ENCODE measurements around the gene LTK.

DNA sequence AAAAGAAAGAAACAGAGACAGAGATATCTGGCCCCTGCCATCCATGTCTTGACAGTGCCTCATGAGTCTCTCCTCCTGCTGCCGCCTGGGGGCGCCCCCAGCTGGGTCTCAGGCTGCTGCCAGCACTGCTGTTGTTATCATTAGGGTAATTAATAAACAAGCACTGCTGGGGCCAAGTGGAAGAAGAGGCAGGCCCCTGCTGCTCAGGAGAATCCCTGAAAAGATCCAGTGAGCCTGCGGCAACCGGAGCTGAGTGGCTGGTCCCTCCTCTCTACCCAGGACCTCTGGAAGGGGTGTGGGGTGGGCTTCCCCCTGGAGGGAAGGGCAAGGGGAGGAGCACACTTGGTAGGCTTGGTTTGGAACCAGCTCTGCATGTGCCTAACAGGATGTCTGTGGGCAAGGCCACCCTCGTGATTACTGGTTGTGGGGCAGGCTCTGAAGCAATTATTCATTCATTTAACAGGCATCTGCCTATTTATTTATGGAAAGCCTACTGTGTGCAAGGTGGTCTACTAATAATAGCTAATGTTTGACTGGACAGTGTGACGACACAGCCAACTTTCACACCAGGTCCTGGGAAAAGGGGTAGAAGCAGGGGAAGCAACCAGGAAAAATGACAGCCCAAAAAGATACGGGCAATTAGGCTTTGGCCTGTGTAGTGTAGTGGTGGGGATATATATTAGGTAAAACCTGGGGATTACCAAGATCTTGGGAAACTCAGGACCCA lies 44.2 kb upstream of the LTK start:
- TF ChIP-seq, protein P1, sequence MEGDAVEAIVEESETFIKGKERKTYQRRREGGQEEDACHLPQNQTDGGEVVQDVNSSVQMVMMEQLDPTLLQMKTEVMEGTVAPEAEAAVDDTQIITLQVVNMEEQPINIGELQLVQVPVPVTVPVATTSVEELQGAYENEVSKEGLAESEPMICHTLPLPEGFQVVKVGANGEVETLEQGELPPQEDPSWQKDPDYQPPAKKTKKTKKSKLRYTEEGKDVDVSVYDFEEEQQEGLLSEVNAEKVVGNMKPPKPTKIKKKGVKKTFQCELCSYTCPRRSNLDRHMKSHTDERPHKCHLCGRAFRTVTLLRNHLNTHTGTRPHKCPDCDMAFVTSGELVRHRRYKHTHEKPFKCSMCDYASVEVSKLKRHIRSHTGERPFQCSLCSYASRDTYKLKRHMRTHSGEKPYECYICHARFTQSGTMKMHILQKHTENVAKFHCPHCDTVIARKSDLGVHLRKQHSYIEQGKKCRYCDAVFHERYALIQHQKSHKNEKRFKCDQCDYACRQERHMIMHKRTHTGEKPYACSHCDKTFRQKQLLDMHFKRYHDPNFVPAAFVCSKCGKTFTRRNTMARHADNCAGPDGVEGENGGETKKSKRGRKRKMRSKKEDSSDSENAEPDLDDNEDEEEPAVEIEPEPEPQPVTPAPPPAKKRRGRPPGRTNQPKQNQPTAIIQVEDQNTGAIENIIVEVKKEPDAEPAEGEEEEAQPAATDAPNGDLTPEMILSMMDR (IDR thresholded peaks at IDR 0.05), result peak; percentile 99
- TF ChIP-seq POLR2AphosphoS5 (IDR thresholded peaks at IDR 0.05; ENCODE audit: low read depth, low read length), result no peak
- TF ChIP-seq, protein P2, sequence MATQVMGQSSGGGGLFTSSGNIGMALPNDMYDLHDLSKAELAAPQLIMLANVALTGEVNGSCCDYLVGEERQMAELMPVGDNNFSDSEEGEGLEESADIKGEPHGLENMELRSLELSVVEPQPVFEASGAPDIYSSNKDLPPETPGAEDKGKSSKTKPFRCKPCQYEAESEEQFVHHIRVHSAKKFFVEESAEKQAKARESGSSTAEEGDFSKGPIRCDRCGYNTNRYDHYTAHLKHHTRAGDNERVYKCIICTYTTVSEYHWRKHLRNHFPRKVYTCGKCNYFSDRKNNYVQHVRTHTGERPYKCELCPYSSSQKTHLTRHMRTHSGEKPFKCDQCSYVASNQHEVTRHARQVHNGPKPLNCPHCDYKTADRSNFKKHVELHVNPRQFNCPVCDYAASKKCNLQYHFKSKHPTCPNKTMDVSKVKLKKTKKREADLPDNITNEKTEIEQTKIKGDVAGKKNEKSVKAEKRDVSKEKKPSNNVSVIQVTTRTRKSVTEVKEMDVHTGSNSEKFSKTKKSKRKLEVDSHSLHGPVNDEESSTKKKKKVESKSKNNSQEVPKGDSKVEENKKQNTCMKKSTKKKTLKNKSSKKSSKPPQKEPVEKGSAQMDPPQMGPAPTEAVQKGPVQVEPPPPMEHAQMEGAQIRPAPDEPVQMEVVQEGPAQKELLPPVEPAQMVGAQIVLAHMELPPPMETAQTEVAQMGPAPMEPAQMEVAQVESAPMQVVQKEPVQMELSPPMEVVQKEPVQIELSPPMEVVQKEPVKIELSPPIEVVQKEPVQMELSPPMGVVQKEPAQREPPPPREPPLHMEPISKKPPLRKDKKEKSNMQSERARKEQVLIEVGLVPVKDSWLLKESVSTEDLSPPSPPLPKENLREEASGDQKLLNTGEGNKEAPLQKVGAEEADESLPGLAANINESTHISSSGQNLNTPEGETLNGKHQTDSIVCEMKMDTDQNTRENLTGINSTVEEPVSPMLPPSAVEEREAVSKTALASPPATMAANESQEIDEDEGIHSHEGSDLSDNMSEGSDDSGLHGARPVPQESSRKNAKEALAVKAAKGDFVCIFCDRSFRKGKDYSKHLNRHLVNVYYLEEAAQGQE (IDR thresholded peaks at IDR 0.05; ENCODE audit: insufficient read depth in 1 of 2, low read depth in 2 of 2, low read length in 1 of 2), result no peak
- no peak for TF ChIP-seq TCF7L2 (IDR thresholded peaks at IDR 0.05; ENCODE audit: low read depth, low read length)
- no peak for TF ChIP-seq SIN3A (IDR thresholded peaks at IDR 0.05; ENCODE audit: borderline replicate concordance, insufficient read depth, low read depth, low read length)
